Measurements from ENCODE around the gene BYSL. TPM values are rescaled to one million over a fixed set of nuclear protein-coding genes. Genes with fewer than 3 reads are reported as not detected.
A peak's percentile ranks its signal among the peaks of the same experiment; 100 is the strongest.

Gene BYSL
- total RNA-seq, 6 donors from 2014 or later: 5.6 to 20.9 (median 12.5) TPM

GRCh38 chr6:41909727-41910126, 11.6 kb upstream of the BYSL start:
- H3K36me3 ChIP-seq: peaks cover 18 to 80% (median 34%) of the 10 kb centered on the region in 4 donors
- 92 to 96% methylated on average over 1 of the region's 1 CpG for WGBS, 2 donors
- no peak for TF ChIP-seq CTCF (IDR thresholded peaks at IDR 0.05)
- TF ChIP-seq POLR2AphosphoS5 (IDR thresholded peaks at IDR 0.05): no peak
- no peak for TF ChIP-seq EP300 (IDR thresholded peaks at IDR 0.05)
- TF ChIP-seq POLR2A (IDR thresholded peaks at IDR 0.05): no peak
- H3K4me3 ChIP-seq: no peak overlapping the region
- peaks cover 0 to 10% (median 3%) of the 10 kb centered on the region in 4 donors for H3K4me1 ChIP-seq
- ATAC-seq (ENCODE audit: low FRiP score in 2 of 2) (no peak), DNase-seq (no peak)
- no peaks in the 10 kb centered on the region for H3K27me3 ChIP-seq
- H3K9me3 ChIP-seq: no peaks in the 10 kb centered on the region
- H3K27ac ChIP-seq: no peak overlapping the region

GRCh38 chr6:41914343-41914742, 7.0 kb upstream of the BYSL start:
- Histone ChIP-seq H3K9me3 (no peaks in the 10 kb centered on the region), H3K4me3 (no peak overlapping the region), H3K27ac (no peak overlapping the region), H3K27me3 (no peaks in the 10 kb centered on the region), H3K4me1 (peaks cover 7 to 20% (median 9%) of the 10 kb centered on the region in 4 donors), H3K36me3 (peaks cover 6 to 51% (median 19%) of the 10 kb centered on the region in 4 donors)
- ATAC-seq (ENCODE audit: low FRiP score in 2 of 2): no peak
- WGBS, 2 donors: 91 to 95% methylated on average over 2 of the region's 2 CpGs
- DNase-seq: no peak
- TF ChIP-seq POLR2AphosphoS5 (IDR thresholded peaks at IDR 0.05): no peak
- no peak for TF ChIP-seq POLR2A (IDR thresholded peaks at IDR 0.05)
- no peak for TF ChIP-seq CTCF (IDR thresholded peaks at IDR 0.05)
- no peak for TF ChIP-seq EP300 (IDR thresholded peaks at IDR 0.05)

DNA sequence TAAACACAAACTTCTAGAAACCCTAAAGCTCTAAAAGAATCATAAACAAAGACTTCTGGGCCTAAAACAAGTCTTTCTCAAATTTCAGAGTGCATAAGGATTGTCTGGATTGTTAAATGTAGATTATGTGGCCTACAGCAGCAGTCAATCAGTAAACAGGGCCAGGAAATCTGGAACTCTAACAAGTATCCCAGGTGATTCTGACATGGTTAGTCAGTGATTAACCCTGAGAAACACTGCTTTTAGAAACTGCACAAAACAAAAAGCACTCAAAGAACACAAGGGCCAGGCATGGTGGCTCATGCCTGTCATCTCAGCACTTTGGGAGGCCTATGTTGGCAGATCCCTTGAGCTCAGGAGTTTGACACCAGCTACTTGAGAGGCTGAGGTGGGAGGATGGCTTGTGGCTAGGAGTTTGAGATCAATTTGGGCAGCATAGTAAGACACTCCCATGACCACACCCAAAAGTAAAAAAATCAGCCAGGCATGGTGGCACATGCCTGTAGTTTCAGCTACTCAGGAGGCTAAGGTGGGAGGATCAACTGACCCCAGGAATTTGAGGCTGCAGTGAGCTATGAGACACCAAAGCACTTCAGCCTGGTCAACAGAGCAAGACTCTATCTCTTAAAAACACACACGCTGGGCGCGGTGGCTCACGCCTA, 6.3 kb upstream of the BYSL start:
- 86 to 97% methylated on average over 4 of the region's 4 CpGs for WGBS, 2 donors
- peaks cover 6 to 47% (median 19%) of the 10 kb centered on the region in 4 donors for H3K36me3 ChIP-seq
- no peak for ATAC-seq (ENCODE audit: low FRiP score in 2 of 2)
- H3K4me3 ChIP-seq: no peak overlapping the region
- no peak for DNase-seq
- no peaks in the 10 kb centered on the region for H3K27me3 ChIP-seq
- no peak overlapping the region for H3K27ac ChIP-seq
- TF ChIP-seq EP300 (IDR thresholded peaks at IDR 0.05) (no peak), POLR2A (IDR thresholded peaks at IDR 0.05) (no peak), POLR2AphosphoS5 (IDR thresholded peaks at IDR 0.05) (no peak), CTCF (IDR thresholded peaks at IDR 0.05) (no peak)
- peaks cover 13 to 27% (median 15%) of the 10 kb centered on the region in 4 donors for H3K4me1 ChIP-seq
- H3K9me3 ChIP-seq: no peaks in the 10 kb centered on the region

DNA sequence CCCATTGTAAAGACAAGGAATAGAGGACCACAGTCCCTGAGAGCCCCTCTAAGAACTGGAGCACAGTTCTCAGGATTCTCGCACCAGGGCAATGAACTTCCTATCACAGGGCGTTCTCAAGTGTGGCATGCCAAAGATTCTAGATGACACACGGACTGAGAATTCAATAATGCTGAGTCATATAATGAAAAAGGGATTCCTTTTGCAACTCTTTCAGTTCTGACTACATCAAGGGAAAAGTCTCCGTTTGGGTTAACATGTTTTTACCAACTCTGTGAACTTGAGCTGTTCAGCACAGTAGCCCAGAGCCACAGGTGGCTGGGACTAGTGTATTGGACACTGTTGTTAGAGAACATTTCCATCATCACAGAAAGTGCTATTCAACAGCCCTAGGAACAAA, 3.8 kb upstream of the BYSL start:
- ATAC-seq (ENCODE audit: low FRiP score in 2 of 2) (peak in 1 of 2 donors; percentile 25), DNase-seq (no peak)
- TF ChIP-seq EP300 (IDR thresholded peaks at IDR 0.05) (no peak), POLR2AphosphoS5 (IDR thresholded peaks at IDR 0.05) (no peak), POLR2A (IDR thresholded peaks at IDR 0.05) (no peak), CTCF (IDR thresholded peaks at IDR 0.05) (no peak)
- peak overlapping the region in 1 of 4 donors; percentile 1 for H3K27ac ChIP-seq
- peaks cover 24 to 44% (median 28%) of the 10 kb centered on the region in 4 donors for H3K4me1 ChIP-seq
- no peak overlapping the region for H3K4me3 ChIP-seq
- peaks cover 6 to 38% (median 18%) of the 10 kb centered on the region in 4 donors for H3K36me3 ChIP-seq
- no peaks in the 10 kb centered on the region for H3K9me3 ChIP-seq
- H3K27me3 ChIP-seq: no peaks in the 10 kb centered on the region
- 43 to 69% methylated on average over 4 of the region's 4 CpGs for WGBS, 2 donors

- H3K36me3 ChIP-seq: peaks cover 0 to 7% (median 2%) of the 10 kb centered on the region in 4 donors
- TF ChIP-seq POLR2AphosphoS5 (IDR thresholded peaks at IDR 0.05): no peak
- H3K27ac ChIP-seq: peak overlapping the region; percentile 95 to 97 (median 96)
- 0% methylated on average over 17 of the region's 20 CpGs; no CpG with 5 or more reads in 1 of the 2 donors for WGBS, 2 donors
- H3K27me3 ChIP-seq: no peaks in the 10 kb centered on the region
- no peak for DNase-seq
- peaks cover 29 to 46% (median 38%) of the 10 kb centered on the region in 4 donors for H3K4me1 ChIP-seq
- ATAC-seq (ENCODE audit: low FRiP score in 2 of 2): peak; percentile 11 to 42
- no peaks in the 10 kb centered on the region for H3K9me3 ChIP-seq
- peak overlapping the region; percentile 70 to 81 (median 72) for H3K4me3 ChIP-seq
These were observed 356 bp downstream of the BYSL start for GRCh38 chr6:41921712-41921998.
